ENCODE measurements around the gene COX4I1.
"Not testable (repeated sequence)": the region's sequence is repeated elsewhere in the genome, so short reads cannot be mapped to it uniquely, and the experiment has no call there.

COX4I1 gene

GRCh38 chr16:85835956-85836705 lies 36.6 kb downstream of the COX4I1 start:
- Histone ChIP-seq H3K4me2 (ENCODE audit: low read depth, low read length, poor library complexity, severe bottlenecking) (no peak overlapping the region), H3K4me3 (ENCODE audit: low read length, poor library complexity, severe bottlenecking) (no peak overlapping the region), H3K79me2 (ENCODE audit: insufficient read depth, low read length) (no peaks in the 10 kb centered on the region), H3K9me3 (ENCODE audit: insufficient read depth, low read depth, low read length) (peaks cover 4% of the 10 kb centered on the region; the same call in 1 of the 2 replicates), H2AFZ (ENCODE audit: low read length) (no peak overlapping the region), H3K9ac (ENCODE audit: low read depth, low read length, poor library complexity, severe bottlenecking) (no peak overlapping the region), H3F3A (ENCODE audit: low read depth) (no peaks in the 10 kb centered on the region), H3K4me1 (ENCODE audit: insufficient read depth, low read length, poor library complexity, severe bottlenecking) (no peaks in the 10 kb centered on the region), H3K36me3 (ENCODE audit: insufficient read depth, low read length) (no peaks in the 10 kb centered on the region), H3K27me3 (ENCODE audit: insufficient read depth, low read length, poor library complexity, severe bottlenecking) (no peaks in the 10 kb centered on the region), H4K20me1 (ENCODE audit: insufficient read depth, low read length, poor library complexity, severe bottlenecking) (no peaks in the 10 kb centered on the region), H3K9me2 (replicated peaks; ENCODE audit: low read depth, low read length) (no peaks in the 10 kb centered on the region)
- no peak for TF ChIP-seq CTCF (conservative IDR thresholded peaks at IDR 0.05; ENCODE audit: low read length)

GRCh38 chr16:85836706-85837582 lies 37.4 kb downstream of the COX4I1 start:
- Histone ChIP-seq H3K4me1 (ENCODE audit: insufficient read depth, low read length, poor library complexity, severe bottlenecking) (no peaks in the 10 kb centered on the region), H3K9ac (ENCODE audit: low read depth, low read length, poor library complexity, severe bottlenecking) (no peak overlapping the region), H4K20me1 (ENCODE audit: insufficient read depth, low read length, poor library complexity, severe bottlenecking) (no peaks in the 10 kb centered on the region), H3K4me2 (ENCODE audit: low read depth, low read length, poor library complexity, severe bottlenecking) (no peak overlapping the region), H2AFZ (ENCODE audit: low read length) (no peak overlapping the region), H3K9me2 (replicated peaks; ENCODE audit: low read depth, low read length) (no peaks in the 10 kb centered on the region), H3K9me3 (ENCODE audit: insufficient read depth, low read depth, low read length) (peaks cover 4% of the 10 kb centered on the region; the same call in 1 of the 2 replicates), H3K79me2 (ENCODE audit: insufficient read depth, low read length) (no peaks in the 10 kb centered on the region), H3F3A (ENCODE audit: low read depth) (no peaks in the 10 kb centered on the region), H3K4me3 (ENCODE audit: low read length, poor library complexity, severe bottlenecking) (no peak overlapping the region), H3K36me3 (ENCODE audit: insufficient read depth, low read length) (no peaks in the 10 kb centered on the region), H3K27me3 (ENCODE audit: insufficient read depth, low read length, poor library complexity, severe bottlenecking) (no peaks in the 10 kb centered on the region)
- TF ChIP-seq CTCF (conservative IDR thresholded peaks at IDR 0.05; ENCODE audit: low read length) (no peak), EZH2phosphoT487 (IDR thresholded peaks at IDR 0.05; ENCODE audit: borderline replicate concordance) (no peak)

- H3K36me3 ChIP-seq (ENCODE audit: insufficient read depth, low read length); H2AFZ ChIP-seq (ENCODE audit: low read length); H3K4me1 ChIP-seq (ENCODE audit: insufficient read depth, low read length, poor library complexity, severe bottlenecking); H3K4me3 ChIP-seq (ENCODE audit: low read length, poor library complexity, severe bottlenecking); H3F3A ChIP-seq (ENCODE audit: low read depth); H3K79me2 ChIP-seq (ENCODE audit: insufficient read depth, low read length); H3K27me3 ChIP-seq (ENCODE audit: insufficient read depth, low read length, poor library complexity, severe bottlenecking); H3K9ac ChIP-seq (ENCODE audit: low read depth, low read length, poor library complexity, severe bottlenecking); H3K9me2 ChIP-seq (replicated peaks; ENCODE audit: low read depth, low read length); H3K4me2 ChIP-seq (ENCODE audit: low read depth, low read length, poor library complexity, severe bottlenecking); H3K9me3 ChIP-seq (ENCODE audit: insufficient read depth, low read depth, low read length); H4K20me1 ChIP-seq (ENCODE audit: insufficient read depth, low read length, poor library complexity, severe bottlenecking): not testable (repeated sequence)
These were observed 38.2 kb downstream of the COX4I1 start for GRCh38 chr16:85837654-85838053.

Measured in Loucy (cell line).